ENCODE measurements around the gene C1QB.

DNA sequence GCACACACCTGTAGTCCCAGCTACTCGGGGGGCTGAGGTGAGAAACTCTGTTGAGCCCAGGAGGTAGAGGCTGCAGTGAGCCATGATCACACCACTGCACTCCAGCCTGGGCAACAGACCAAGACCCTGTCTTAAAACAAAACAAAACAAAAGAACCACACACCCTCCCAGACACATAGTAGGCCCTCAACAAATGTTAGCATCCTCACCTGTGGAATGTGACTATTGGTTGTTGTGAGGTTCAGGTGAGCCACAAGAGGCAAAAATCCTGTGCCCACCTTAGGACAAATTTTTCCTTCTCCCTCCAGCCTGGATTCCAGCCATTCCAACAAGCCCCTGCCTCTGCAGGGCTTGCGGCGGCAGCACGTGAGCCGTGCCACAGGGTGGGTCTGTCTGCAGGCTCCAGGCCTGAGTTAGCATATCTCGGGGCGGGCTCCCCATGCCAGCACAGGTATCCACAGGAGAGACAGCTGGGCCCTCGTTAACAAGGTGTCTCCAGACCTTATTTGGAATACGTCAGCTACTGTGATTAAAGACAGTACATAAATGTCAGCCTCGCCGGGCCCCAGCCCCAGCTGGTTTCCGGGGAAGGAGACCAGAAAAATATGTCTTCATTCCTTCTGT is 17.4 kb downstream of the C1QB start:
- TF ChIP-seq, protein P1, sequence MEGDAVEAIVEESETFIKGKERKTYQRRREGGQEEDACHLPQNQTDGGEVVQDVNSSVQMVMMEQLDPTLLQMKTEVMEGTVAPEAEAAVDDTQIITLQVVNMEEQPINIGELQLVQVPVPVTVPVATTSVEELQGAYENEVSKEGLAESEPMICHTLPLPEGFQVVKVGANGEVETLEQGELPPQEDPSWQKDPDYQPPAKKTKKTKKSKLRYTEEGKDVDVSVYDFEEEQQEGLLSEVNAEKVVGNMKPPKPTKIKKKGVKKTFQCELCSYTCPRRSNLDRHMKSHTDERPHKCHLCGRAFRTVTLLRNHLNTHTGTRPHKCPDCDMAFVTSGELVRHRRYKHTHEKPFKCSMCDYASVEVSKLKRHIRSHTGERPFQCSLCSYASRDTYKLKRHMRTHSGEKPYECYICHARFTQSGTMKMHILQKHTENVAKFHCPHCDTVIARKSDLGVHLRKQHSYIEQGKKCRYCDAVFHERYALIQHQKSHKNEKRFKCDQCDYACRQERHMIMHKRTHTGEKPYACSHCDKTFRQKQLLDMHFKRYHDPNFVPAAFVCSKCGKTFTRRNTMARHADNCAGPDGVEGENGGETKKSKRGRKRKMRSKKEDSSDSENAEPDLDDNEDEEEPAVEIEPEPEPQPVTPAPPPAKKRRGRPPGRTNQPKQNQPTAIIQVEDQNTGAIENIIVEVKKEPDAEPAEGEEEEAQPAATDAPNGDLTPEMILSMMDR (IDR thresholded peaks at IDR 0.05), result no peak
- TF ChIP-seq POLR2A (IDR thresholded peaks at IDR 0.05), result no peak

All from prostate gland (tissue), 2 donors.